Measurements from ENCODE around the gene SCYGR5.

The SCYGR5 gene

DNA sequence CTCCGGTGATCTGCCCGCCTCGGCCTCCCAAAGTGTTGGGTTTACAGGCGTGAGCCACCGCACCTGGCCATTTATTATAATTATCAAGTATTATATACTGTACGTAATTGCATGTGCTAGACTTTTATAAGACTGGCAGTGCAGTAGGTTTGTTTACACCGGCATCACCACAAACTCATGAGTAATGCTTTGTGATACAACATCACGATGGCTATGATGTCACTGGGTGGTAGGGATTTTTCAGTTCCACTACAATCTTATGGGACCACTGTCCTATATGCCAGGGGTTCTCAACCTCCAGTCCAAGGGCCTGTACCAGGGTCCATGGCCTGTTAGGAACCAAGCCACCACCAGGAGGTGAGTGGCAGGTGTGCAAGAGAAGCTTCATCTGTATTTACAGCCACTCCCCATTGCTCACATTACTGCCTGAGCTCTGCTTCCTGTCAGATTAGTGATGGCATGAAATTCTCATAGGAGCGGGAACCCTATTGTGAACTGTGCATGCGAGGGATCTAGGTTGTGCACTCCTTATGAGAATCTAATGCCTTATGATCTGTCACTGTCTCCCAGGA lies 39.9 kb upstream of the SCYGR5 start:
- H3K4ac ChIP-seq (ENCODE audit: low read depth, low read length) = no peak overlapping the region
- H4K91ac ChIP-seq (ENCODE audit: low read depth, low read length) = no peak overlapping the region
- no peak overlapping the region for H3K9ac ChIP-seq (ENCODE audit: low read length)
- no peak overlapping the region for H2BK120ac ChIP-seq (ENCODE audit: insufficient read depth, low read length, poor library complexity)
- no peaks in the 10 kb centered on the region for H3K9me3 ChIP-seq (ENCODE audit: insufficient read depth, low read depth, low read length)
- H3K4me3 ChIP-seq (ENCODE audit: low read depth, low read length) = no peak overlapping the region
- no peak overlapping the region for H4K8ac ChIP-seq (ENCODE audit: low read depth, low read length)
- no peak overlapping the region for H3K4me2 ChIP-seq (ENCODE audit: low read length)
- H3K4me1 ChIP-seq (ENCODE audit: control insufficient read depth in 1 of 2, insufficient read depth in 2 of 2, low read length in 2 of 2) = no peaks in the 10 kb centered on the region
- H3K36me3 ChIP-seq (ENCODE audit: control insufficient read depth in 1 of 2, insufficient read depth in 2 of 2, low read length in 2 of 2) = no peaks in the 10 kb centered on the region
- no peak overlapping the region for H2AFZ ChIP-seq (ENCODE audit: insufficient read depth, low read length, poor library complexity)
- no peak overlapping the region for H3K14ac ChIP-seq (ENCODE audit: low read length)
- no peak overlapping the region for H2BK5ac ChIP-seq (ENCODE audit: low read depth, low read length, poor library complexity)
- H2BK12ac ChIP-seq (ENCODE audit: low read length) = no peak overlapping the region
- no peak overlapping the region for H3K23ac ChIP-seq (ENCODE audit: low read length)
- H3K18ac ChIP-seq (ENCODE audit: low read length) = no peak overlapping the region
- DNase-seq = no peak
- H3K79me2 ChIP-seq (ENCODE audit: control insufficient read depth, insufficient read depth, low read length, poor library complexity) = no peaks in the 10 kb centered on the region
- no peaks in the 10 kb centered on the region for H3K27me3 ChIP-seq (ENCODE audit: insufficient read depth, low read length)
- WGBS (ENCODE audit: extremely low coverage, insufficient coverage, insufficient read length) = no CpG with 5 or more reads among the region's 10 CpGs
- H2AK5ac ChIP-seq (ENCODE audit: low read length) = no peak overlapping the region
- H4K12ac ChIP-seq (ENCODE audit: low read depth, low read length) = no peak overlapping the region
- H3K79me1 ChIP-seq (ENCODE audit: low read length) = no peaks in the 10 kb centered on the region
- H3K27ac ChIP-seq (ENCODE audit: low read depth, low read length) = no peak overlapping the region

GRCh38 chr2:227627769-227628168 lies 38.8 kb upstream of the SCYGR5 start:
- no peaks in the 10 kb centered on the region for H3K9me3 ChIP-seq (ENCODE audit: insufficient read depth, low read depth, low read length)
- H3K14ac ChIP-seq (ENCODE audit: low read length) = no peak overlapping the region
- WGBS (ENCODE audit: extremely low coverage, insufficient coverage, insufficient read length) = no CpG with 5 or more reads among the region's 3 CpGs
- H3K4ac ChIP-seq (ENCODE audit: low read depth, low read length) = no peak overlapping the region
- H3K27ac ChIP-seq (ENCODE audit: low read depth, low read length) = no peak overlapping the region
- H3K27me3 ChIP-seq (ENCODE audit: insufficient read depth, low read length) = no peaks in the 10 kb centered on the region
- no peak overlapping the region for H2BK5ac ChIP-seq (ENCODE audit: low read depth, low read length, poor library complexity)
- no peak overlapping the region for H2AFZ ChIP-seq (ENCODE audit: insufficient read depth, low read length, poor library complexity)
- no peak overlapping the region for H4K91ac ChIP-seq (ENCODE audit: low read depth, low read length)
- H2BK120ac ChIP-seq (ENCODE audit: insufficient read depth, low read length, poor library complexity) = no peak overlapping the region
- no peaks in the 10 kb centered on the region for H3K4me1 ChIP-seq (ENCODE audit: control insufficient read depth in 1 of 2, insufficient read depth in 2 of 2, low read length in 2 of 2)
- no peak overlapping the region for H4K8ac ChIP-seq (ENCODE audit: low read depth, low read length)
- no peak overlapping the region for H3K23ac ChIP-seq (ENCODE audit: low read length)
- no peak overlapping the region for H4K12ac ChIP-seq (ENCODE audit: low read depth, low read length)
- H3K4me3 ChIP-seq (ENCODE audit: low read depth, low read length) = no peak overlapping the region
- H3K4me2 ChIP-seq (ENCODE audit: low read length) = no peak overlapping the region
- no peak overlapping the region for H2AK5ac ChIP-seq (ENCODE audit: low read length)
- no peaks in the 10 kb centered on the region for H3K79me2 ChIP-seq (ENCODE audit: control insufficient read depth, insufficient read depth, low read length, poor library complexity)
- H2BK12ac ChIP-seq (ENCODE audit: low read length) = no peak overlapping the region
- H3K18ac ChIP-seq (ENCODE audit: low read length) = no peak overlapping the region
- no peak overlapping the region for H3K9ac ChIP-seq (ENCODE audit: low read length)
- H3K36me3 ChIP-seq (ENCODE audit: control insufficient read depth in 1 of 2, insufficient read depth in 2 of 2, low read length in 2 of 2) = no peaks in the 10 kb centered on the region
- H3K79me1 ChIP-seq (ENCODE audit: low read length) = no peaks in the 10 kb centered on the region
- DNase-seq = no peak

- no CpG with 5 or more reads among the region's 7 CpGs for WGBS (ENCODE audit: extremely low coverage, insufficient coverage, insufficient read length)
- no peak overlapping the region for H2AK5ac ChIP-seq (ENCODE audit: low read length)
- no peak overlapping the region for H4K8ac ChIP-seq (ENCODE audit: low read depth, low read length)
- no peaks in the 10 kb centered on the region for H3K36me3 ChIP-seq (ENCODE audit: control insufficient read depth in 1 of 2, insufficient read depth in 2 of 2, low read length in 2 of 2)
- no peak overlapping the region for H3K9ac ChIP-seq (ENCODE audit: low read length)
- no peaks in the 10 kb centered on the region for H3K27me3 ChIP-seq (ENCODE audit: insufficient read depth, low read length)
- no peak overlapping the region for H3K4me2 ChIP-seq (ENCODE audit: low read length)
- H3K4ac ChIP-seq (ENCODE audit: low read depth, low read length) = no peak overlapping the region
- no peaks in the 10 kb centered on the region for H3K4me1 ChIP-seq (ENCODE audit: control insufficient read depth in 1 of 2, insufficient read depth in 2 of 2, low read length in 2 of 2)
- H3K79me2 ChIP-seq (ENCODE audit: control insufficient read depth, insufficient read depth, low read length, poor library complexity) = no peaks in the 10 kb centered on the region
- H3K9me3 ChIP-seq (ENCODE audit: insufficient read depth, low read depth, low read length) = no peaks in the 10 kb centered on the region
- no peak overlapping the region for H3K4me3 ChIP-seq (ENCODE audit: low read depth, low read length)
- no peak overlapping the region for H4K12ac ChIP-seq (ENCODE audit: low read depth, low read length)
- H2AFZ ChIP-seq (ENCODE audit: insufficient read depth, low read length, poor library complexity) = no peak overlapping the region
- H2BK120ac ChIP-seq (ENCODE audit: insufficient read depth, low read length, poor library complexity) = no peak overlapping the region
- no peak overlapping the region for H4K91ac ChIP-seq (ENCODE audit: low read depth, low read length)
- H2BK12ac ChIP-seq (ENCODE audit: low read length) = no peak overlapping the region
- H3K23ac ChIP-seq (ENCODE audit: low read length) = no peak overlapping the region
- H3K18ac ChIP-seq (ENCODE audit: low read length) = no peak overlapping the region
- H3K14ac ChIP-seq (ENCODE audit: low read length) = no peak overlapping the region
- no peak for DNase-seq
- no peak overlapping the region for H2BK5ac ChIP-seq (ENCODE audit: low read depth, low read length, poor library complexity)
- no peak overlapping the region for H3K27ac ChIP-seq (ENCODE audit: low read depth, low read length)
- H3K79me1 ChIP-seq (ENCODE audit: low read length) = no peaks in the 10 kb centered on the region
Observed at GRCh38 chr2:227629435-227629834, 37.2 kb upstream of the SCYGR5 start.

DNA sequence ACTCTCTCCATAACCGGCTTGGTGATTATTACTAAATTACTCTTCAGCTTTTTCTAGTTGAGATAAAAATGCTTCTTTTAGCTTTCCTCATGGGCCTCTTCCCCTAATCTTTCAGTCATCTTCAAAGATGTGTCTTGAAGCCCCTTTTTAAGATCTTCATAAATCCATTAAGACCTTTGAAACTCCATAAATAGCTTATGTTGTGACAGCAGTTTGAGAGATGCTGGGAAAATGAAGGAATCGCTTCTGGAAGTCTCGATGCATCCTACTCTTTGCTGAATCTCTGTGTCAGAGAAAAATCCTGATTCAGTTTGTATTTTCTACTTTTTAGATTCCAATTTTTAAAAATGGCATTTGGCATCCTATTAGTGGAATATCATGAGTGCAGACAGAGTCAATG lies 36.3 kb upstream of the SCYGR5 start:
- Histone ChIP-seq H3K4me3 (ENCODE audit: low read depth, low read length) (no peak overlapping the region), H2AFZ (ENCODE audit: insufficient read depth, low read length, poor library complexity) (no peak overlapping the region), H3K36me3 (ENCODE audit: control insufficient read depth in 1 of 2, insufficient read depth in 2 of 2, low read length in 2 of 2) (no peaks in the 10 kb centered on the region), H3K79me2 (ENCODE audit: control insufficient read depth, insufficient read depth, low read length, poor library complexity) (no peaks in the 10 kb centered on the region), H3K79me1 (ENCODE audit: low read length) (no peaks in the 10 kb centered on the region), H3K14ac (ENCODE audit: low read length) (no peak overlapping the region), H3K9me3 (ENCODE audit: insufficient read depth, low read depth, low read length) (no peaks in the 10 kb centered on the region), H2BK5ac (ENCODE audit: low read depth, low read length, poor library complexity) (no peak overlapping the region), H3K9ac (ENCODE audit: low read length) (no peak overlapping the region), H2BK120ac (ENCODE audit: insufficient read depth, low read length, poor library complexity) (no peak overlapping the region), H2BK12ac (ENCODE audit: low read length) (no peak overlapping the region), H4K8ac (ENCODE audit: low read depth, low read length) (no peak overlapping the region), H3K18ac (ENCODE audit: low read length) (no peak overlapping the region), H3K4me2 (ENCODE audit: low read length) (no peak overlapping the region), H3K23ac (ENCODE audit: low read length) (no peak overlapping the region), H2AK5ac (ENCODE audit: low read length) (no peak overlapping the region), H4K91ac (ENCODE audit: low read depth, low read length) (no peak overlapping the region), H3K4ac (ENCODE audit: low read depth, low read length) (no peak overlapping the region), H3K4me1 (ENCODE audit: control insufficient read depth in 1 of 2, insufficient read depth in 2 of 2, low read length in 2 of 2) (no peaks in the 10 kb centered on the region), H3K27ac (ENCODE audit: low read depth, low read length) (no peak overlapping the region), H4K12ac (ENCODE audit: low read depth, low read length) (no peak overlapping the region), H3K27me3 (ENCODE audit: insufficient read depth, low read length) (no peaks in the 10 kb centered on the region)
- WGBS (ENCODE audit: extremely low coverage, insufficient coverage, insufficient read length) = no CpG with 5 or more reads among the region's 3 CpGs
- no peak for DNase-seq
